ENCODE measurements around the gene ARHGAP8. TPM values are rescaled to one million over a fixed set of nuclear protein-coding genes. Genes with fewer than 3 reads are reported as not detected.

The ARHGAP8 gene
- total RNA-seq, 2 experiments from 2014 or later, result 2.1 to 3.2 TPM

DNA sequence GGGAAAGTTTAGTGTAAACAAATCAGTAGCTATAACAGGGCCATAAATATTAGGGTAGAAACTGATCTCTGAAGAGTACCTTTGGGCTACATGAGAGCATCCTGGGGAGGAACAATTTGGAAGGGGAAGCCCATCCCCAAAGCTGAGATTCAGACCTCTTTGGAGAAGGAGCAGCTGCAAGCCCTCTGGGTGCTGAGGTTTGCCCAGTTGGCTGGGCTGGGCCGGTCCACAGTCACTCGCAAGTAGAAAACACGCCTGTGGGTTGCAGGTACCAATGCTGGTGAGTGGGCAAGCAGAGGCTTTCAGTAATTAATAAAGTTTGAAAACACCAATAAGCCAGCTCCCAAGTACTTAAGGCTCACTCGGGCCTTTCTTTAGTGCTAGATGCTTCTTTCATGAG is 124.5 kb downstream of the ARHGAP8 start:
- CTCF ChIA-PET, result no interaction called here
- intact Hi-C loops (cut with micrococcal nuclease), result no loop called here
- Mint-ChIP-seq H3K27ac (no peak overlapping the region), H3K4me1 (ENCODE audit: low read depth) (no peaks in the 10 kb centered on the region), H3K27me3 (no peaks in the 10 kb centered on the region), H3K36me3 (ENCODE audit: low read depth) (no peaks in the 10 kb centered on the region), H3K9me3 (no peaks in the 10 kb centered on the region), H3K4me3 (no peak overlapping the region)
- no peak for ATAC-seq
- TF ChIP-seq, protein P1, sequence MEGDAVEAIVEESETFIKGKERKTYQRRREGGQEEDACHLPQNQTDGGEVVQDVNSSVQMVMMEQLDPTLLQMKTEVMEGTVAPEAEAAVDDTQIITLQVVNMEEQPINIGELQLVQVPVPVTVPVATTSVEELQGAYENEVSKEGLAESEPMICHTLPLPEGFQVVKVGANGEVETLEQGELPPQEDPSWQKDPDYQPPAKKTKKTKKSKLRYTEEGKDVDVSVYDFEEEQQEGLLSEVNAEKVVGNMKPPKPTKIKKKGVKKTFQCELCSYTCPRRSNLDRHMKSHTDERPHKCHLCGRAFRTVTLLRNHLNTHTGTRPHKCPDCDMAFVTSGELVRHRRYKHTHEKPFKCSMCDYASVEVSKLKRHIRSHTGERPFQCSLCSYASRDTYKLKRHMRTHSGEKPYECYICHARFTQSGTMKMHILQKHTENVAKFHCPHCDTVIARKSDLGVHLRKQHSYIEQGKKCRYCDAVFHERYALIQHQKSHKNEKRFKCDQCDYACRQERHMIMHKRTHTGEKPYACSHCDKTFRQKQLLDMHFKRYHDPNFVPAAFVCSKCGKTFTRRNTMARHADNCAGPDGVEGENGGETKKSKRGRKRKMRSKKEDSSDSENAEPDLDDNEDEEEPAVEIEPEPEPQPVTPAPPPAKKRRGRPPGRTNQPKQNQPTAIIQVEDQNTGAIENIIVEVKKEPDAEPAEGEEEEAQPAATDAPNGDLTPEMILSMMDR (IDR thresholded peaks at IDR 0.05), result no peak
- POLR2A ChIA-PET, result no interaction called here
- no peak for DNase-seq

DNA sequence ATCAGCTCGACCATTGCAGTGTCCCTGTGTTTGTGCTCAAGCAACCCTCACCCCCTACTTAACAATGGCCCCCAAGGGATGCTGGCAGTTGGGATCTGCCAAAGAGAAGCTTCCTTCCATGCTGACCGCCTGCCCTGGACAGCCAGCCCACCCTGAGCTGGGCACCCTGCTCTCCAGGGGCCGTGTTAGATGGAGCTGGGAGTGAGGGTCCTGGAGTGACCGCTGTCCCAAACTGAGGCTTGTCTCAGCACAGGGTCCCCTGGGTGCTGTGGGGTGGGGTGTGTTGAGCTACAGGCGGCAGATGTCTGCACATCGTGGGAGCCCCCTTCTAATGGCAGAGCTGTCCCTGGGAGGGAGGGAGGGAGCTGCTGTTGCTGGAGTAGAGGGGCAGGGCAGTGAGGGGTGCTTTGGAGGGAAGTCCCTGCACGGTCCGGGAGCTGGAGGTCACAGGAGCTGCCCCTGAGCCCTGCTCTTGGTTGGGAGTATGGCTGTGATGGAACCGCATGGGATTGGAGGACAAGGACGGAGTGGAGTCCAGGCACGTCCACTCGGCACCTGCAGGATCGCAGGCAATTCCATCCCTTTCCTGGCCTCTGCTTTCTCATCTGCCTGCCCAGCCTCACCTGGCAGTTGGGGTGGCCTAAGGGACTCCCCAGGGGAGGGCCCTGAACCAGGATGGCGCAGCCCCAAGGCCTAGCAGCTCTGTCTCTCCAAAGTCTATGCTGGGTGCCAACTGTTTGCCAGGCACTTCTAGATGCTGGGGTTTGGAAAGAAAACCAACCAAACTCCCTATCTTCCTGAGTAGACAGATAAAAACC is 126.3 kb downstream of the ARHGAP8 start:
- H3K36me3 Mint-ChIP-seq (ENCODE audit: low read depth), result no peaks in the 10 kb centered on the region
- no peaks in the 10 kb centered on the region for H3K9me3 Mint-ChIP-seq
- ChIA-PET POLR2A (no interaction called here), CTCF (no interaction called here)
- intact Hi-C loops (cut with micrococcal nuclease), result no loop called here
- no peaks in the 10 kb centered on the region for H3K4me1 Mint-ChIP-seq (ENCODE audit: low read depth)
- DNase-seq (no peak), ATAC-seq (no peak)
- H3K4me3 Mint-ChIP-seq, result no peak overlapping the region
- no peaks in the 10 kb centered on the region for H3K27me3 Mint-ChIP-seq
- no peak overlapping the region for H3K27ac Mint-ChIP-seq
- TF ChIP-seq, protein P1 (IDR thresholded peaks at IDR 0.05), result no peak

DNA sequence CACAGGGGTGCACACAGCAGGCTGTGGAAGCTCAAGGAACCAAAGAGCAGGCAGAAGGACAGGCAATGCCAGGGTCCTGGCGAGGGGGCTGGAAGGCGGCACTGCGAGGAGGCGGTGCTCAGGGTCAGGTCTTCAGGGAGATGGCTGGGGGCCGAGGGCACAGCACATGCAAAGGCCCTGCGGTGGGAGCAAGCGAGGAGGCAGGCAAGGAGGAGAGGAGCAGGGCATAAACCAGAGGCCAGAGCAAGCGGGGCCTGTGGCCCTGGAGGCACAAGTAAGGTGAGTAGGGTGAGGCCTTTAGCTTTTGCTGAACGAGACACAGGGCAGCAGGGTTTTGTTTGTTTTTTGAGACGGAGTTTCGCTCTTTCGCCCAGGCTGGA is 126.9 kb downstream of the ARHGAP8 start:
- CTCF ChIA-PET, result no interaction called here
- DNase-seq (no peak), ATAC-seq (no peak)
- Mint-ChIP-seq H3K4me3 (no peak overlapping the region), H3K4me1 (ENCODE audit: low read depth) (no peaks in the 10 kb centered on the region), H3K27me3 (no peaks in the 10 kb centered on the region), H3K27ac (no peak overlapping the region), H3K9me3 (no peaks in the 10 kb centered on the region), H3K36me3 (ENCODE audit: low read depth) (no peaks in the 10 kb centered on the region)
- POLR2A ChIA-PET, result no interaction called here
- TF ChIP-seq, protein P1 (IDR thresholded peaks at IDR 0.05), result no peak
- intact Hi-C loops (cut with micrococcal nuclease), result no loop called here

DNA sequence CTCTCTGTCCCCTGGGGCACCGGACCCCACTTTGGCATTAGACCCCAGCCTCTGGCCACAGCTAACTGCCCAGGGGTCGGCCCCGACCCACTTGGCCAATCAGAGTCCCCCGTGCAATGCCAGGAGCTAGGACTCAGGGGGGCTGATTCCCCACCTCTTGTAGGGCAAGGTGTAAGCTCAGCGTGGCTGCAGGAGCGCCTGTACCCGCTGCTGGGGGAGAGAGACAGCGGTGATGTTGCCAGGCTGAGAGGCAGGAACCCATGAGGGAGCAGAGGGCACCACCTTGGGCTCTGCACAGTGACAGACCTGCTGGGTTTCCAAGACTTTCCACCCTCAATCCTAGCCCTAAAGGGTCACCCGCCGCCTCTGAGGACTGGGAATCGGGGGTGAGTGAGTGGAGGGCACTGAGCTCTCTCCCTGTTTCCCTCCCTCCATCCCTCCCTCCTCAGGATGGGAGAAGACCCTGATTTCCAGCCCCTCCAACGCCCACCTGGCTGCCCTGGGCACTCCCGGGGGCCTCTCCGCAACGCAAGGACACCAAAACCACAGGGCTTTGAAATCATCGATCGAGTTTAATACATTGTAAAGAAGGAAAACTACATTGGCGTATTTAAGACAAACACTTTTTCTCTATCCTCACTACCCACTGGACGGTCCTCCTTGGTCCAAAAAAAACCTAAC is 128.4 kb downstream of the ARHGAP8 start:
- DNase-seq, result no peak
- no peaks in the 10 kb centered on the region for H3K36me3 Mint-ChIP-seq (ENCODE audit: low read depth)
- CTCF ChIA-PET, result no interaction called here

DNA sequence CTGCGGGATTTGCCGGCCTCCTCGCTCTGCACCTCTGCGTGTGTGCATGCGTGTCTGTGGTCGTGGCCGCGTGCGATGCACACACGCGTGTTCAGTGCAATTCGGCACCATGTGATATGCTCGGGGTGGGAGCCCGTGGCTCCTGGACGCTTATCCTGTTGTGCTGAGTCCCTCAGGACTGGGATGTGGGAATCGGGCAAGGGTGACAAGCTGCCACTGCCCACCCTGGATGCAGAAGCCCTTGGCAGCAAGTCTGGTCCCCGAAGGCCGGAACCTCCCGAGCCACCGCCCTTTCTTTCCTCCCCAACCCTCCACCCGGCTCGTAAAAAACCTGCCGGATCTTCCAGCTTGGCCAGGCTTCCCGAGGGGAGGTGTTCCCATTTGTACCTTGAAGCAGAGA is 129.2 kb downstream of the ARHGAP8 start:
- intact Hi-C loops (cut with micrococcal nuclease), result no loop called here
- no peak overlapping the region for H3K4me3 Mint-ChIP-seq
- ChIA-PET POLR2A (no interaction called here), CTCF (no interaction called here)
- no peaks in the 10 kb centered on the region for H3K9me3 Mint-ChIP-seq
- H3K27ac Mint-ChIP-seq, result no peak overlapping the region
- TF ChIP-seq, protein P1 (IDR thresholded peaks at IDR 0.05), result no peak
- no peaks in the 10 kb centered on the region for H3K27me3 Mint-ChIP-seq
- ATAC-seq (no peak), DNase-seq (no peak)
- H3K4me1 Mint-ChIP-seq (ENCODE audit: low read depth), result no peaks in the 10 kb centered on the region
- no peaks in the 10 kb centered on the region for H3K36me3 Mint-ChIP-seq (ENCODE audit: low read depth)

More for the DNA sequence above, 128.4 kb downstream of the ARHGAP8 start:
- TF ChIP-seq, protein P1 (IDR thresholded peaks at IDR 0.05), result no peak
- no peaks in the 10 kb centered on the region for H3K27me3 Mint-ChIP-seq
- H3K4me3 Mint-ChIP-seq, result no peak overlapping the region
- POLR2A ChIA-PET, result no interaction called here
- H3K9me3 Mint-ChIP-seq, result no peaks in the 10 kb centered on the region
- no peaks in the 10 kb centered on the region for H3K4me1 Mint-ChIP-seq (ENCODE audit: low read depth)
- H3K27ac Mint-ChIP-seq, result no peak overlapping the region
- no peak for ATAC-seq
- intact Hi-C loops (cut with micrococcal nuclease), result no loop called here
